HEK293T (cell line): ENCODE results near the gene CISH.

Experiments
- CTCF ChIA-PET: fragments of 350-600 bp; formaldehyde crosslinking; extraction: SDS; loops from one replicate; lab custom pipeline; 2021; ENCODE audit warnings: antibody characterized with exemption, inconsistent platforms; lab: Yijun Ruan, JAX
- POLR2A ChIA-PET: fragments of 350-600 bp; formaldehyde crosslinking; extraction: SDS; loops from one replicate; lab custom pipeline; 2020; ENCODE audit warnings: antibody characterized with exemption, inconsistent platforms; lab: Yijun Ruan, JAX
- DNase-seq: peaks from one replicate; pipeline ENCODE4 v3.0.0; 2012; ENCODE audit warnings: mixed read lengths; ENCODE audit errors: extremely low spot score
- ARNT ChIP-seq: fragments of 450-650 bp; IDR thresholded peaks from 2 replicates; pipeline ENCODE4 v1.6.1; 2017; ENCODE audit warnings: mild to moderate bottlenecking
- BHLHE40 ChIP-seq: fragments of 450-650 bp; IDR thresholded peaks from 2 replicates; pipeline ENCODE4 v1.6.1; 2016; ENCODE audit warnings: mild to moderate bottlenecking, moderate library complexity, borderline replicate concordance
- CTBP1 ChIP-seq: fragments of 450-650 bp; IDR thresholded peaks from 2 replicates; pipeline ENCODE4 v1.6.1; 2016; ENCODE audit warnings: borderline replicate concordance
- ELF4 ChIP-seq: fragments of 450-650 bp; IDR thresholded peaks from 2 replicates; pipeline ENCODE4 v1.6.1; 2017; ENCODE audit warnings: antibody characterized with exemption
- FOXA1 ChIP-seq: fragments of 450-650 bp; IDR thresholded peaks from 2 replicates; pipeline ENCODE4 v1.6.1; 2016; ENCODE audit warnings: mild to moderate bottlenecking
- FOXK2 ChIP-seq: fragments of 450-650 bp; IDR thresholded peaks from 2 replicates; pipeline ENCODE4 v1.6.1; 2016; ENCODE audit warnings: mild to moderate bottlenecking
- FOXM1 ChIP-seq: fragments of 450-650 bp; IDR thresholded peaks from 2 replicates; pipeline ENCODE4 v1.6.1; 2017; ENCODE audit warnings: mild to moderate bottlenecking, borderline replicate concordance
- HDGF ChIP-seq: fragments of 450-650 bp; IDR thresholded peaks from 2 replicates; pipeline ENCODE4 v1.6.1; 2017; ENCODE audit warnings: antibody characterized with exemption, borderline replicate concordance
- L3MBTL2 ChIP-seq: fragments of 450-650 bp; conservative IDR thresholded peaks from 2 replicates; pipeline ENCODE4 v1.6.1; 2016; ENCODE audit warnings: mild to moderate bottlenecking
- LEF1 ChIP-seq: fragments of 450-650 bp; IDR thresholded peaks from 2 replicates; pipeline ENCODE4 v1.6.1; 2017; ENCODE audit warnings: mild to moderate bottlenecking, borderline replicate concordance
- NFRKB ChIP-seq: fragments of 450-650 bp; IDR thresholded peaks from 2 replicates; pipeline ENCODE4 v1.6.1; 2016; ENCODE audit warnings: mild to moderate bottlenecking, moderate library complexity
- PKNOX1 ChIP-seq: fragments of 450-650 bp; IDR thresholded peaks from 2 replicates; pipeline ENCODE4 v1.6.1; 2016
- SP1 ChIP-seq: fragments of 450-650 bp; IDR thresholded peaks from 2 replicates; pipeline ENCODE4 v1.6.1; 2017
- SUZ12 ChIP-seq: fragments of 450-650 bp; IDR thresholded peaks from 2 replicates; pipeline ENCODE4 v1.6.1; 2016; ENCODE audit warnings: mild to moderate bottlenecking
- TARDBP ChIP-seq: fragments of 450-650 bp; IDR thresholded peaks from 2 replicates; pipeline ENCODE4 v1.6.1; 2016
- ZNF384 ChIP-seq: fragments of 450-650 bp; IDR thresholded peaks from 2 replicates; pipeline ENCODE4 v1.6.1; 2016

CISH gene

GRCh38 chr3:50600141-50600753 lies 11.3 kb downstream of the CISH start:
- TF ChIP-seq LEF1 (no peak), L3MBTL2 (no peak), PKNOX1 (no peak), BHLHE40 (no peak), FOXK2 (no peak), CTBP1 (no peak), NFRKB (no peak)
- POLR2A ChIA-PET = interaction anchor here (1.6 kb wide), 1 partner anchor 263 kb away, joined by 4 read pairs; no protein-coding TSS in a partner anchor
- no peak for DNase-seq
- CTCF ChIA-PET = interaction anchor here (2.1 kb wide), 1 partner anchor 29 kb away, joined by 8 read pairs; no protein-coding TSS in a partner anchor

- no peak for TF ChIP-seq NFRKB
- no peak for TF ChIP-seq TARDBP
- no peak for TF ChIP-seq ZNF384
- no peak for TF ChIP-seq SP1
- no peak for TF ChIP-seq BHLHE40
- no peak for TF ChIP-seq L3MBTL2
- TF ChIP-seq FOXK2 = no peak
- no peak for TF ChIP-seq HDGF
- no peak for TF ChIP-seq LEF1
- TF ChIP-seq ELF4 = no peak
- no peak for TF ChIP-seq CTBP1
- TF ChIP-seq PKNOX1 = no peak
- TF ChIP-seq SUZ12 = no peak
- no peak for TF ChIP-seq ARNT
- TF ChIP-seq FOXA1 = no peak
- TF ChIP-seq FOXM1 = no peak
- CTCF ChIA-PET = no interaction called here
- DNase-seq = no peak
- POLR2A ChIA-PET = no interaction called here
Observed at GRCh38 chr3:50599716-50600118, 11.9 kb downstream of the CISH start.

GRCh38 chr3:50599115-50599715 lies 12.4 kb downstream of the CISH start:
- no peak for DNase-seq
- ChIA-PET CTCF (interaction anchor here (0.5 kb wide), 1 partner anchor 27 kb away, joined by 3 read pairs; no protein-coding TSS in a partner anchor), POLR2A (interaction anchor here (1.5 kb wide), 1 partner anchor 12 kb away, joined by 5 read pairs; no protein-coding TSS in a partner anchor)
- TF ChIP-seq SP1 (no peak), NFRKB (no peak), PKNOX1 (no peak), TARDBP (no peak), ELF4 (no peak), BHLHE40 (no peak), FOXM1 (no peak), SUZ12 (no peak), LEF1 (no peak)

GRCh38 chr3:50594253-50594785 lies 17.3 kb downstream of the CISH start:
- POLR2A ChIA-PET = no interaction called here
- no peak for TF ChIP-seq CTBP1
- TF ChIP-seq NFRKB = no peak
- TF ChIP-seq L3MBTL2 = no peak
- no peak for TF ChIP-seq LEF1
- no peak for DNase-seq
- CTCF ChIA-PET = no interaction called here

- CTCF ChIA-PET = interaction anchor here (0.7 to 1.0 kb wide), 2 partner anchors 19 to 24 kb away, joined by 3 to 4 read pairs; partner anchors contain the start of gene CISH
Observed at GRCh38 chr3:50592568-50592967, 19.0 kb downstream of the CISH start.

More at GRCh38 chr3:50592568-50592967, 19.0 kb downstream of the CISH start:
- no peak for DNase-seq
- POLR2A ChIA-PET = interaction anchor here (0.9 to 2.6 kb wide), 2 partner anchors 19 to 23 kb away, joined by 4 to 15 read pairs; partner anchors contain the start of genes CISH and HEMK1
- TF ChIP-seq HDGF (no peak), PKNOX1 (no peak), SP1 (no peak), NFRKB (no peak), ZNF384 (no peak), ELF4 (no peak), TARDBP (no peak), SUZ12 (no peak), ARNT (no peak), FOXM1 (no peak), FOXA1 (no peak), L3MBTL2 (no peak), FOXK2 (no peak), BHLHE40 (no peak), CTBP1 (no peak), LEF1 (no peak)
